Adrenal gland (tissue), 12 donors: ENCODE measurements around the gene OSGIN1. TPM values are rescaled to one million over a fixed set of nuclear protein-coding genes. Genes with fewer than 3 reads are reported as not detected.

Source experiments
- DNase-seq, 7 donors: peaks; one replicate each; pipeline ENCODE4 v3.0.0-alpha.2; 2019 to 2020
- H3K27ac ChIP-seq, 5 donors: fragments of 200-600 bp; sonication (generic) in 4 of 5; 1 replicate in 3 of 5; 2 replicates in 2 of 5; pipeline versions ENCODE4 v1.5.1 to v1.8.0; 2016 to 2020; ENCODE audit warnings: mild to moderate bottlenecking in 1 of 5
- H3K27me3 ChIP-seq: fragments of 200-600 bp; 2 replicates; pipeline ENCODE4 v1.8.0; 2021
- H3K36me3 ChIP-seq, 2 donors: fragments of 200-600 bp; replicated peaks in 1 of 2; 1 replicate in 1 of 2; 2 replicates in 1 of 2; pipeline versions ENCODE4 v1.5.1 to v1.8.0; 2018 to 2022
- H3K4me1 ChIP-seq, 2 donors: fragments of 200-600 bp; replicated peaks in 1 of 2; 1 replicate in 1 of 2; 2 replicates in 1 of 2; pipeline versions ENCODE4 v1.5.1 to v1.8.0; 2018 to 2021
- H3K4me3 ChIP-seq, 4 donors: fragments of 200-600 bp; sonication (generic) in 3 of 4; one replicate each; pipeline ENCODE4 v1.5.1; 2016 to 2018
- H3K9me3 ChIP-seq, 3 donors: fragments of 200-600 bp; sonication (generic) in 1 of 3; replicated peaks in 1 of 3; 1 replicate in 2 of 3; 2 replicates in 1 of 3; pipeline versions ENCODE4 v1.5.1 to v1.8.0; 2016 to 2021
- CTCF ChIP-seq, 6 experiments: fragments of 450-650 bp in 4 of 6; fragments of 200-600 bp in 2 of 6; sonication (generic) in 1 of 6; IDR thresholded peaks; 1 replicate in 5 of 6; 2 replicates in 1 of 6; pipeline versions ENCODE4 v1.5.1 to v1.8.0; 2016 to 2021; ENCODE audit warnings: antibody characterized with exemption in 6 of 6, mild to moderate bottlenecking in 2 of 6, moderate library complexity in 1 of 6
- POLR2A ChIP-seq, 2 donors: fragments of 450-650 bp; IDR thresholded peaks; one replicate each; pipeline ENCODE4 v1.6.1; 2017; ENCODE audit warnings: antibody characterized with exemption in 2 of 2, mild to moderate bottlenecking in 2 of 2, moderate library complexity in 1 of 2
- WGBS, 4 donors: extraction: QIAGEN DNeasy Blood & Tissue Kit in 2 of 4; methylation state at CpG; one replicate each; pipeline versions ENCODE4 v1.1.5 to v1.1.7; 2013 to 2017; 5-methylcytosine and 5-hydroxymethylcytosine counted together
- intact Hi-C, 2 donors: fragments of 100-400 bp; cut with DNase I; formaldehyde crosslinking; loops; one replicate each; pipeline versions ENCODE4 v1.14.1 to v1.15.0; 2022 to 2023
- polyA plus RNA-seq, 3 donors: library from polyadenylated mRNA; stranded (reverse); fragments of 200-250 nt in 2 of 3; fragments of 350-450 nt in 1 of 3; fragmentation: Illumina TruSeq in 1 of 3; extraction: RNeasy Lipid Tissue Mini Kit (QIAGEN cat#74804) in 1 of 3; gene quantifications; one replicate each; pipeline ENCODE4 v1.2.3, GENCODE V29; 2013 to 2014
- total RNA-seq, 9 donors: library from RNA; depleted of rRNA in 4 of 9; stranded (reverse); fragments of >200 nt in 4 of 9; fragments of 120-200 nt in 1 of 9; fragmentation: NEBNext Ultra II Directional in 1 of 9; extraction: Animal tissue kit (Norgen Biotek cat#: 25700) in 1 of 9; gene quantifications; one replicate each; pipeline versions ENCODE4 v1.1.0 to v1.2.4, GENCODE V29; 2013 to 2023
- donor health status: healthy with polysubstance abuse.
- donor health status: Bipolar disorder and iron deficiency.
- donor health status: DM: yes; HTN: yes; CAD: no.
- donor health status: DM: no; HTN: no; CAD: no.
- donor health status: DM: no; HTN: no; CAD: no.
- donor health status: DM: yes; HTN: yes; CAD: no.

OSGIN1 gene
- total and polyA plus RNA-seq, 12 donors = 16.1 to 64.9 (median 19.3) TPM

GRCh38 chr16:83915491-83915890 is 37.5 kb upstream of the OSGIN1 start:
- Histone ChIP-seq H3K9me3 (no peaks in the 10 kb centered on the region), H3K27ac (no peak overlapping the region), H3K4me1 (no peaks in the 10 kb centered on the region), H3K36me3 (peaks cover 0 to 81% of the 10 kb centered on the region in 2 donors), H3K4me3 (no peak overlapping the region), H3K27me3 (no peaks in the 10 kb centered on the region)
- intact Hi-C loops = no loop called here
- TF ChIP-seq CTCF (IDR thresholded peaks at IDR 0.05) = no peak
- TF ChIP-seq POLR2A (IDR thresholded peaks at IDR 0.05) = no peak
- no peak for DNase-seq
- 92 to 97% (median 93%) methylated on average over 7 to 14 of the region's 14 CpGs for WGBS, 4 donors

- H3K4me1 ChIP-seq = no peaks in the 10 kb centered on the region
Measured at GRCh38 chr16:83917152-83918120, 35.6 kb upstream of the OSGIN1 start.

GRCh38 chr16:83920894-83921491 is 32.0 kb upstream of the OSGIN1 start:
- intact Hi-C loops = loop anchor here in 1 of 2 donors (10.0 kb wide), 1 partner anchor 134 kb away; no protein-coding TSS in a partner anchor
- 92 to 98% (median 95%) methylated on average over 2 of the region's 2 CpGs for WGBS, 4 donors
- TF ChIP-seq CTCF (IDR thresholded peaks at IDR 0.05) = no peak
- TF ChIP-seq POLR2A (IDR thresholded peaks at IDR 0.05) = no peak
- Histone ChIP-seq H3K4me1 (no peaks in the 10 kb centered on the region), H3K36me3 (peaks cover 0 to 32% of the 10 kb centered on the region in 2 donors), H3K27ac (no peak overlapping the region), H3K4me3 (no peak overlapping the region), H3K27me3 (no peaks in the 10 kb centered on the region), H3K9me3 (no peaks in the 10 kb centered on the region)
- no peak for DNase-seq

More at GRCh38 chr16:83917152-83918120, 35.6 kb upstream of the OSGIN1 start:
- no peak overlapping the region for H3K4me3 ChIP-seq
- H3K36me3 ChIP-seq = peaks cover 0 to 67% of the 10 kb centered on the region in 2 donors
- 95 to 97% (median 96%) methylated on average over 33 to 51 of the region's 51 CpGs for WGBS, 4 donors
- no peaks in the 10 kb centered on the region for H3K9me3 ChIP-seq
- H3K27me3 ChIP-seq = no peaks in the 10 kb centered on the region
- H3K27ac ChIP-seq = no peak overlapping the region
- TF ChIP-seq POLR2A (IDR thresholded peaks at IDR 0.05) (no peak), CTCF (IDR thresholded peaks at IDR 0.05) (no peak)
- intact Hi-C loops = no loop called here
- DNase-seq = no peak
